Gastroesophageal sphincter (tissue), 4 donors: ENCODE data around the gene TARS2. TPM values are rescaled to one million over a fixed set of nuclear protein-coding genes. Genes with fewer than 3 reads are reported as not detected.

Experiments
- ATAC-seq: fragments of 150-250 bp; one replicate; pipeline ENCODE4 v1.9.1; 2016; ENCODE audit warnings: mild to moderate bottlenecking, moderate library complexity
- H3K27ac ChIP-seq, 4 donors: fragments of 200-600 bp; sonication (generic) in 3 of 4; 1 replicate in 3 of 4; 2 replicates in 1 of 4; pipeline ENCODE4 v1.5.1; 2016 to 2019
- H3K27me3 ChIP-seq: fragments of 200-600 bp; sonication (generic); one replicate; pipeline ENCODE4 v1.5.1; 2019
- H3K36me3 ChIP-seq, 2 donors: fragments of 200-600 bp; sonication (generic); one replicate each; pipeline ENCODE4 v1.5.1; 2019; ENCODE audit warnings: control low read depth in 1 of 2
- H3K4me1 ChIP-seq, 3 donors: fragments of 200-600 bp; sonication (generic); 1 replicate in 2 of 3; 2 replicates in 1 of 3; pipeline ENCODE4 v1.5.1; 2016 to 2019; ENCODE audit warnings: control low read depth in 2 of 3
- H3K4me3 ChIP-seq, 2 donors: fragments of 200-600 bp; sonication (generic); one replicate each; pipeline ENCODE4 v1.5.1; 2019; ENCODE audit warnings: mild to moderate bottlenecking in 1 of 2, moderate library complexity in 1 of 2
- H3K9me3 ChIP-seq, 3 donors: fragments of 200-600 bp; sonication (generic); one replicate each; pipeline ENCODE4 v1.5.1; 2017 to 2019; ENCODE audit warnings: control low read depth in 2 of 3
- CTCF ChIP-seq, 4 experiments: fragments of 200-600 bp in 2 of 4; fragments of 450-650 bp in 2 of 4; sonication (generic) in 1 of 4; IDR thresholded peaks; one replicate each; pipeline ENCODE4 v1.5.1; 2017 to 2019; ENCODE audit warnings: antibody characterized with exemption in 4 of 4, mild to moderate bottlenecking in 2 of 4, moderate library complexity in 2 of 4
- EP300 ChIP-seq: sonication (generic); formaldehyde crosslinking; IDR thresholded peaks from one replicate; pipeline ENCODE4 v1.6.1; 2017; ENCODE audit warnings: antibody characterized with exemption, mild to moderate bottlenecking
- POLR2A ChIP-seq, 2 donors: fragments of 450-650 bp; IDR thresholded peaks; one replicate each; pipeline ENCODE4 v1.6.1; 2017; ENCODE audit warnings: antibody characterized with exemption in 2 of 2, mild to moderate bottlenecking in 2 of 2, moderate library complexity in 1 of 2
- POLR2AphosphoS5 ChIP-seq: sonication (generic); formaldehyde crosslinking; IDR thresholded peaks from one replicate; pipeline ENCODE4 v1.6.1; 2017; ENCODE audit warnings: antibody characterized with exemption
- WGBS, 2 donors: methylation state at CpG; one replicate each; pipeline ENCODE4 v1.1.5; 2018; ENCODE audit warnings: low coverage in 1 of 2; 5-methylcytosine and 5-hydroxymethylcytosine counted together
- total RNA-seq, 4 donors: library from RNA; depleted of rRNA; stranded (reverse); fragments of >200 nt; gene quantifications; one replicate each; pipeline ENCODE4 v1.1.0, GENCODE V29; 2016

TARS2 gene
- total RNA-seq, result 10 to 100 TPM in 2 of 4 donors, 1 to 10 TPM in 2; 6.7 to 32.2 (median 10.6) TPM

- Histone ChIP-seq H3K4me3 (peak within 1 kb of the TSS; percentile 66 to 99), H3K27ac (peak within 1 kb of the TSS; percentile 62 to 86 (median 80)), H3K27me3 (no peaks in the 10 kb centered on the region), H3K36me3 (peaks cover 0 to 35% of the 10 kb centered on the region in 2 donors), H3K4me1 (peaks cover 0 to 17% (median 5%) of the 10 kb centered on the region in 3 donors), H3K9me3 (no peaks in the 10 kb centered on the region)
- TF ChIP-seq EP300 (no peak), POLR2AphosphoS5 (peak; percentile 64), CTCF (IDR thresholded peaks at IDR 0.05) (peak in 3 of 4 experiments; percentile 23 to 56 (median 56)), POLR2A (IDR thresholded peaks at IDR 0.05) (peak; percentile 17 to 32)
- ATAC-seq, result peak; percentile 100
- WGBS, 2 donors, result 0% methylated on average over 8 to 25 of the region's 30 CpGs
These were observed at the start of gene TARS2 for GRCh38 chr1:150486966-150487762. Gene TARS2 (plus strand): TSS chr1:150487419. CDS start chr1:150487451, 32 bp downstream.

- Histone ChIP-seq H3K9me3 (no peaks in the 10 kb centered on the region), H3K36me3 (peaks cover 3 to 70% of the 10 kb centered on the region in 2 donors)
These were observed 46.1 kb upstream of the TARS2 start for GRCh38 chr1:150441121-150441520.

GRCh38 chr1:150444232-150444631 lies 43.0 kb upstream of the TARS2 start:
- no peaks in the 10 kb centered on the region for H3K27me3 ChIP-seq
- H3K4me3 ChIP-seq, result no peak overlapping the region
- no peaks in the 10 kb centered on the region for H3K4me1 ChIP-seq
- H3K36me3 ChIP-seq, result peaks cover 3 to 74% of the 10 kb centered on the region in 2 donors
- H3K9me3 ChIP-seq, result no peaks in the 10 kb centered on the region
- TF ChIP-seq CTCF (IDR thresholded peaks at IDR 0.05) (no peak), EP300 (no peak), POLR2AphosphoS5 (no peak), POLR2A (IDR thresholded peaks at IDR 0.05) (no peak)
- H3K27ac ChIP-seq, result no peak overlapping the region
- ATAC-seq, result no peak
- 80 to 100% methylated on average over 1 of the region's 1 CpG for WGBS, 2 donors

More at GRCh38 chr1:150441121-150441520, 46.1 kb upstream of the TARS2 start:
- ATAC-seq, result no peak
- Histone ChIP-seq H3K27ac (no peak overlapping the region), H3K4me3 (no peak overlapping the region), H3K27me3 (no peaks in the 10 kb centered on the region), H3K4me1 (no peaks in the 10 kb centered on the region)
- no peak for TF ChIP-seq POLR2AphosphoS5
- no peak for TF ChIP-seq CTCF (IDR thresholded peaks at IDR 0.05)
- TF ChIP-seq EP300, result no peak
- TF ChIP-seq POLR2A (IDR thresholded peaks at IDR 0.05), result no peak
- WGBS, 2 donors, result 51 to 65% methylated on average over 2 of the region's 2 CpGs

- H3K27me3 ChIP-seq, result no peaks in the 10 kb centered on the region
- ATAC-seq, result no peak
- 73 to 87% methylated on average over 3 to 4 of the region's 4 CpGs for WGBS, 2 donors
- no peak for TF ChIP-seq POLR2A (IDR thresholded peaks at IDR 0.05)
- no peak for TF ChIP-seq CTCF (IDR thresholded peaks at IDR 0.05)
- no peak for TF ChIP-seq EP300
- TF ChIP-seq POLR2AphosphoS5, result no peak
- no peak overlapping the region for H3K4me3 ChIP-seq
- H3K9me3 ChIP-seq, result no peaks in the 10 kb centered on the region
- no peak overlapping the region for H3K27ac ChIP-seq
- H3K4me1 ChIP-seq, result no peaks in the 10 kb centered on the region
- H3K36me3 ChIP-seq, result peaks cover 0 to 67% of the 10 kb centered on the region in 2 donors
These were observed 31.0 kb upstream of the TARS2 start for GRCh38 chr1:150456146-150456647.
